Lower lobe of right lung (tissue), 2 donors: ENCODE measurements around the gene PEMT. TPM values are rescaled to one million over a fixed set of nuclear protein-coding genes. Genes with fewer than 3 reads are reported as not detected.
A peak's percentile ranks its signal among the peaks of the same experiment; 100 is the strongest.

ENCODE experiments used
- ATAC-seq, 2 donors: fragments of 200-7000 bp; cut with Tn5 transposase; one replicate each; pipeline ENCODE4 v1.9.1; 2020 to 2022; ENCODE audit warnings: mild to moderate bottlenecking in 2 of 2, moderate library complexity in 2 of 2
- DNase-seq: peaks from one replicate; pipeline ENCODE4 v3.0.0-alpha.2; 2020
- H3K27ac ChIP-seq: fragments of 200-600 bp; one replicate; pipeline ENCODE4 v1.8.0; 2022
- H3K27me3 ChIP-seq: fragments of 200-600 bp; one replicate; pipeline ENCODE4 v1.8.0; 2022; ENCODE audit warnings: low read depth
- H3K36me3 ChIP-seq: fragments of 200-600 bp; one replicate; pipeline ENCODE4 v1.8.0; 2022; ENCODE audit warnings: mild to moderate bottlenecking
- H3K4me1 ChIP-seq: fragments of 200-600 bp; one replicate; pipeline ENCODE4 v1.8.0; 2022
- H3K4me3 ChIP-seq: fragments of 200-600 bp; one replicate; pipeline ENCODE4 v1.8.0; 2022; ENCODE audit warnings: mild to moderate bottlenecking
- H3K9me3 ChIP-seq: fragments of 200-600 bp; one replicate; pipeline ENCODE4 v1.8.0; 2022
- CTCF ChIP-seq: fragments of 200-600 bp; IDR thresholded peaks from one replicate; pipeline ENCODE4 v1.8.0; 2022; ENCODE audit warnings: antibody characterized with exemption, mild to moderate bottlenecking
- intact Hi-C: fragments of 100-400 bp; cut with DNase I; formaldehyde crosslinking; loops from one replicate; pipeline ENCODE4 v1.11.0; 2022
- total RNA-seq: library from RNA; stranded (reverse); fragmentation: NEBNext Ultra II Directional; extraction: Animal tissue kit (Norgen Biotek cat#: 25700); gene quantifications from one replicate; pipeline ENCODE4 v1.2.1, GENCODE V29; 2021
- donor health status: DM: no; HTN: yes; CAD: no; lungs with severe emphysema.

Gene PEMT
- total RNA-seq, 1 donor from 2014 or later: 20.1 TPM

DNA sequence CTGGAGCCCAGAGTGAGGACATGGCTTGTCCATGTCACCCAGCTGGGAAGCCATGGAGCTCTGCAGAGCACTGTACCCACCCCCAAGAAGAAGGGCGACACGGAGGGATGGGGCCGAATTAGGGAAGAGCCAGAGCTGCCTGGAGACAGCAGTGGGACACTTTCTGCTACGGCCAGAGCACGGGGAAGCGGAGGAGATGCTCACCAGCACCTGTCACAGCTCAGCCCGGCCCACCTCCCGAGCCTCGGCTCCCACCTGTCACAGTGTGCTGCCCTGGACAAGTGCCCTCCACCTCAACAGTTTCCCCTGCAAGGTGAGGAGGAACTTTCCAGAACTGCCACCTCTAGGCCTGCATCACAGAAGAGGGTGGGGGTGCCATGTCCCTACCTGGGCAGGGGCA, 36.4 kb downstream of the PEMT start:
- Histone ChIP-seq H3K4me3 (no peak overlapping the region), H3K36me3 (no peaks in the 10 kb centered on the region), H3K4me1 (no peaks in the 10 kb centered on the region), H3K27ac (no peak overlapping the region), H3K9me3 (no peaks in the 10 kb centered on the region), H3K27me3 (no peaks in the 10 kb centered on the region)
- ATAC-seq: no peak
- no peak for DNase-seq
- TF ChIP-seq CTCF: no peak
- intact Hi-C loops: no loop called here

DNA sequence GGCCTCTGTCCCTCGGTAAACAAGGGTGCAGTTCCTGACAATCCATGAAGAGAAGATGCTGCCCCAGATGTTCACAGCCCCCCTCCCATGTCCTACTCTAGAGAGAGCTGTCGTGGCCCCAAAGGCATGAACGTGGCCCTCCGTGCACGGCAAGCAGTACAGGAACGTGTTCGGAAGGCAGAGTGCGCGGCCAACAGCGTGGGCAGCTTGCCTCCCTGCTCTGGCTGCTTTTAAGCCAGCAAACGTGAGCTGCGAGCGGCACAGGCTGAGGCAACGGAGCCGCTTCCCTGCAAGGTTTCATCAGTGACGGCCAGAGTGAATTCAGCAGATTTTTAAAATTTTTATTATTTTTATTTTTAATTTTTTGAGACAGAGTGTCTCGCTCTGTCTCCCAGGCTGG, 37.2 kb downstream of the PEMT start:
- no peak for TF ChIP-seq CTCF
- no peak for DNase-seq
- Histone ChIP-seq H3K27ac (no peak overlapping the region), H3K9me3 (no peaks in the 10 kb centered on the region), H3K4me1 (no peaks in the 10 kb centered on the region), H3K36me3 (no peaks in the 10 kb centered on the region), H3K27me3 (no peaks in the 10 kb centered on the region), H3K4me3 (no peak overlapping the region)
- ATAC-seq: no peak
- intact Hi-C loops: no loop called here

GRCh38 chr17:17553217-17554195, 38.0 kb downstream of the PEMT start:
- Histone ChIP-seq H3K4me1 (no peaks in the 10 kb centered on the region), H3K36me3 (no peaks in the 10 kb centered on the region), H3K27ac (no peak overlapping the region), H3K27me3 (no peaks in the 10 kb centered on the region), H3K4me3 (no peak overlapping the region), H3K9me3 (no peaks in the 10 kb centered on the region)
- no peak for TF ChIP-seq CTCF
- DNase-seq (no peak), ATAC-seq (no peak)
- intact Hi-C loops: no loop called here

- intact Hi-C loops: no loop called here
- DNase-seq (no peak), ATAC-seq (no peak)
- Histone ChIP-seq H3K27ac (no peak overlapping the region), H3K9me3 (no peaks in the 10 kb centered on the region), H3K27me3 (no peaks in the 10 kb centered on the region), H3K4me1 (no peaks in the 10 kb centered on the region), H3K36me3 (no peaks in the 10 kb centered on the region), H3K4me3 (no peak overlapping the region)
- no peak for TF ChIP-seq CTCF
Observed at GRCh38 chr17:17552351-17553216, 38.9 kb downstream of the PEMT start.

GRCh38 chr17:17551361-17551760, 40.1 kb downstream of the PEMT start:
- ATAC-seq: peak in 1 of 2 donors; percentile 17

More at GRCh38 chr17:17551361-17551760, 40.1 kb downstream of the PEMT start:
- no peak overlapping the region for H3K27ac ChIP-seq
- no peak for TF ChIP-seq CTCF
- H3K9me3 ChIP-seq: no peaks in the 10 kb centered on the region
- no peaks in the 10 kb centered on the region for H3K27me3 ChIP-seq
- intact Hi-C loops: no loop called here
- no peak overlapping the region for H3K4me3 ChIP-seq
- H3K36me3 ChIP-seq: no peaks in the 10 kb centered on the region
- H3K4me1 ChIP-seq: no peaks in the 10 kb centered on the region
- DNase-seq: no peak
